Measurements from ENCODE around the gene MGAT5.

- TF ChIP-seq CTCF (IDR thresholded peaks at IDR 0.05; ENCODE audit: low read depth, low read length) (no peak), POLR2A (IDR thresholded peaks at IDR 0.05; ENCODE audit: extremely low read depth, insufficient read length) (no peak), MAX (IDR thresholded peaks at IDR 0.05; ENCODE audit: low read depth, low read length) (no peak), MYC (IDR thresholded peaks at IDR 0.05; ENCODE audit: low read depth, low read length) (no peak)
These were observed 144.4 kb downstream of the MGAT5 start for GRCh38 chr2:134398300-134398699.

Measured in NB4 (cell line).